Heart left ventricle (tissue), 13 donors: ENCODE results near the gene HOXA3.

Source experiments
- POLR2A ChIP-seq, 2 donors: fragments of 450-650 bp; IDR thresholded peaks; one replicate each; pipeline ENCODE4 v1.6.1; 2017; ENCODE audit warnings: antibody characterized with exemption in 2 of 2, mild to moderate bottlenecking in 2 of 2, moderate library complexity in 2 of 2
- TF ChIP-seq, protein P1 (sequence below), 12 donors: fragments of 200-600 bp; sonication (generic) in 4 of 12; IDR thresholded peaks; one replicate each; pipeline versions ENCODE4 v1.5.0 to v1.8.0; 2018 to 2022; ENCODE audit warnings: antibody characterized with exemption in 12 of 12, mild to moderate bottlenecking in 5 of 12
- donor health status: ischemic (EF 13 %, LVEDD 7.1; RV severe dilation, severe dysfunction).
- donor health status: DM: no; HTN: yes; CAD: no.
- donor health status: DM: no; HTN: no; CAD: no.
- donor health status: ischemic (EF 25% LVEDD 6.9; RV normal size, moderate dysfunction).
- donor health status: ischemic (EF 25% LVEDD 5.7; RV mildly dilated, moderate dysfunction).
- donor health status: ischemic (EF 35%, LVEDD 5.7; RV mildly dilated, moderate dysfunction).
- donor health status: nonischemic (EF 11% LVEDD 7.7; RV severe dilation, severe dysfunction).
- donor health status: DM: yes; HTN: yes; CAD: no.
- donor health status: PGD.
- donor health status: ischemic (EF 29% LVEDD 5.4; RV normal size, mild dysfunction).
- donor health status: nonischemic (EF 23%, LVEDD 6.1; RV moderate dilation, normal function).

DNA sequence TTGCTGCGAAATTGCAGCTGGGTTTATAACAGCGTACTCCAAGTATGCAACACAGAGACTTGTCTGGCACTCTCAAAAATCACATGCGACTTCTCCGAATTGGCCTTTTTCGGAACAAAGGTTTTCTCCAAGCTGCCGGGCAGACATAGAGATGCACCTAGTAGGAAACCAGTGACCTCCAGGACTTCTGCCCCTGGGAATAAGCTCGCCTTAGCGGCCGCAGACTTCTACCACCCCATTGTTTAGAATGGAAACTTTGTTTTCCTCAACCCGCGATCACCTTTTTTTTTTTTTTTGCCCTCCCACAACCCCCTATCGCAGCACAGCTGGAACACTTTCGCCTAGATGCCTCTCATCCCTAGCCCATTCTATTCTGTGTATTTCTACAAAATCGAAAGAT is 26.6 kb upstream of the HOXA3 start:
- TF ChIP-seq, protein P1, sequence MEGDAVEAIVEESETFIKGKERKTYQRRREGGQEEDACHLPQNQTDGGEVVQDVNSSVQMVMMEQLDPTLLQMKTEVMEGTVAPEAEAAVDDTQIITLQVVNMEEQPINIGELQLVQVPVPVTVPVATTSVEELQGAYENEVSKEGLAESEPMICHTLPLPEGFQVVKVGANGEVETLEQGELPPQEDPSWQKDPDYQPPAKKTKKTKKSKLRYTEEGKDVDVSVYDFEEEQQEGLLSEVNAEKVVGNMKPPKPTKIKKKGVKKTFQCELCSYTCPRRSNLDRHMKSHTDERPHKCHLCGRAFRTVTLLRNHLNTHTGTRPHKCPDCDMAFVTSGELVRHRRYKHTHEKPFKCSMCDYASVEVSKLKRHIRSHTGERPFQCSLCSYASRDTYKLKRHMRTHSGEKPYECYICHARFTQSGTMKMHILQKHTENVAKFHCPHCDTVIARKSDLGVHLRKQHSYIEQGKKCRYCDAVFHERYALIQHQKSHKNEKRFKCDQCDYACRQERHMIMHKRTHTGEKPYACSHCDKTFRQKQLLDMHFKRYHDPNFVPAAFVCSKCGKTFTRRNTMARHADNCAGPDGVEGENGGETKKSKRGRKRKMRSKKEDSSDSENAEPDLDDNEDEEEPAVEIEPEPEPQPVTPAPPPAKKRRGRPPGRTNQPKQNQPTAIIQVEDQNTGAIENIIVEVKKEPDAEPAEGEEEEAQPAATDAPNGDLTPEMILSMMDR (IDR thresholded peaks at IDR 0.05), result no peak
- TF ChIP-seq POLR2A (IDR thresholded peaks at IDR 0.05), result no peak
